ENCODE measurements around the gene ACACA. TPM values are rescaled to one million over a fixed set of nuclear protein-coding genes. Genes with fewer than 3 reads are reported as not detected.

ACACA gene
- total and polyA plus RNA-seq, 2 donors (not counting 1 experiment from before 2014, with no cell fraction given) = 4.8 to 26.2 TPM

DNA sequence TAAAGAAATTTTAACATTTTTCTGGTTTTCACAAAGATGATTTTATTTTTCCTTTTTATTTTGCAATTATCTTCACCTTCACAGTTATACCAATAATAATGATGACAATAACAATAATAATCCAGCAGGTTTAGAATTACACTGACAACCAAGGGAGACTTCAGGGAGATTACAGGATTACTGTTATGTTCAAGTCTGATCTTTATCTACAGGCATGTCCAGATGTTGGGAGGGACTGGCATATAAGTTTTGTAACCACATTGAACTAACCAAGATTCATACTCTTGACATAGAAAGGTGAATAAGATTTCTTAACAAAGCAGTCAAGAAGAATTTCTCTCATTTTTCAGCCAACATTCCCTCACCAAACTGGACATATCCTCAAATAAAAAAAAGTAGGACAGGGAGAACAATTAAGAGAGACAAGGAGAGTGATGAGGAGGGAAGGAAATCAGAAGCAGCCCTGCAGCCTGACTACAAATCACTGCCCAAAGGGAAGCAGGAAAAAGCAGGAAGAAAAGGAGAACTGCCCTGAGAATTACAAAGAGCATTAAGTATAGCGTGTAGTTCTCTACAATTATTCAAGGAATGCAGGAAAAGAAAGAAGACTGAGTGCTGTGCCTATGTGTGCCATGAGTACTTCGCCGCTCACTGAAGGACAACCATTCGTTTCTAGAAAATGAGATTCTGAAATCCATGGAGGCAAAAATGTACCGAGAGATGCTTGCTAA, 186.6 kb downstream of the ACACA start:
- WGBS (ENCODE audit: insufficient coverage) = 96% methylated on average over 5 of the region's 5 CpGs
- no peak overlapping the region for H2AFZ ChIP-seq (ENCODE audit: insufficient read depth, low read depth, low read length, poor library complexity, severe bottlenecking)
- H4K20me1 ChIP-seq (ENCODE audit: control insufficient read depth, insufficient read depth, low read length, poor library complexity, severe bottlenecking) = no peaks in the 10 kb centered on the region
- POLR2A ChIA-PET = no interaction called here
- Mint-ChIP-seq H3K4me1 (no peaks in the 10 kb centered on the region), H3K4me3 (no peak overlapping the region), H3K27ac (no peak overlapping the region), H3K27me3 (no peaks in the 10 kb centered on the region), H3K9me3 (ENCODE audit: insufficient read depth) (no peaks in the 10 kb centered on the region)
- CTCF ChIA-PET = interaction anchor here (1.3 kb wide), 1 partner anchor 617 kb away, joined by 5 read pairs; no protein-coding TSS in a partner anchor
- H3K27ac ChIP-seq (ENCODE audit: low read length in 2 of 2) = no peak overlapping the region
- H3K27me3 ChIP-seq (replicated peaks in 1 of 4; ENCODE audit: control extremely low read depth in 1 of 4, control insufficient read depth in 3 of 4, insufficient read depth in 4 of 4, low read length in 3 of 4) = no peaks in the 10 kb centered on the region
- H3K79me2 ChIP-seq (ENCODE audit: control insufficient read depth, insufficient read depth, low read length) = no peaks in the 10 kb centered on the region
- H3K4me1 ChIP-seq (ENCODE audit: control insufficient read depth in 2 of 2, insufficient read depth in 2 of 2, low read length in 2 of 2) = no peaks in the 10 kb centered on the region
- H3K36me3 ChIP-seq (replicated peaks in 1 of 2; ENCODE audit: control extremely low read depth in 1 of 2, control insufficient read depth in 1 of 2, extremely low read depth in 1 of 2, insufficient read depth in 2 of 2, low read length in 1 of 2) = peaks cover 0 to 5% of the 10 kb centered on the region in 2 experiments
- TF ChIP-seq, protein P1, sequence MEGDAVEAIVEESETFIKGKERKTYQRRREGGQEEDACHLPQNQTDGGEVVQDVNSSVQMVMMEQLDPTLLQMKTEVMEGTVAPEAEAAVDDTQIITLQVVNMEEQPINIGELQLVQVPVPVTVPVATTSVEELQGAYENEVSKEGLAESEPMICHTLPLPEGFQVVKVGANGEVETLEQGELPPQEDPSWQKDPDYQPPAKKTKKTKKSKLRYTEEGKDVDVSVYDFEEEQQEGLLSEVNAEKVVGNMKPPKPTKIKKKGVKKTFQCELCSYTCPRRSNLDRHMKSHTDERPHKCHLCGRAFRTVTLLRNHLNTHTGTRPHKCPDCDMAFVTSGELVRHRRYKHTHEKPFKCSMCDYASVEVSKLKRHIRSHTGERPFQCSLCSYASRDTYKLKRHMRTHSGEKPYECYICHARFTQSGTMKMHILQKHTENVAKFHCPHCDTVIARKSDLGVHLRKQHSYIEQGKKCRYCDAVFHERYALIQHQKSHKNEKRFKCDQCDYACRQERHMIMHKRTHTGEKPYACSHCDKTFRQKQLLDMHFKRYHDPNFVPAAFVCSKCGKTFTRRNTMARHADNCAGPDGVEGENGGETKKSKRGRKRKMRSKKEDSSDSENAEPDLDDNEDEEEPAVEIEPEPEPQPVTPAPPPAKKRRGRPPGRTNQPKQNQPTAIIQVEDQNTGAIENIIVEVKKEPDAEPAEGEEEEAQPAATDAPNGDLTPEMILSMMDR (IDR thresholded peaks at IDR 0.05) = no peak
- TF ChIP-seq EZH2 (IDR thresholded peaks at IDR 0.05; ENCODE audit: borderline replicate concordance, insufficient read depth, low read depth, low read length, poor library complexity, severe bottlenecking) = no peak
- no peak overlapping the region for H3K9ac ChIP-seq (ENCODE audit: low read length)
- no peak overlapping the region for H3K4me3 ChIP-seq (ENCODE audit: control extremely low read depth in 1 of 5, extremely low read depth in 1 of 5, insufficient read depth in 1 of 5, low read depth in 2 of 5, low read length in 4 of 5)
- no peaks in the 10 kb centered on the region for H3K9me3 ChIP-seq (ENCODE audit: control extremely low read depth in 1 of 3, control insufficient read depth in 2 of 3, insufficient read depth in 1 of 3, low read length in 2 of 3)
- no peak overlapping the region for H3K4me2 ChIP-seq (replicated peaks; ENCODE audit: low read depth, low read length, poor library complexity, severe bottlenecking)
- DNase-seq (no peak), ATAC-seq (ENCODE audit: low read depth) (no peak)
- intact Hi-C loops (cut with micrococcal nuclease) = no loop called here

- Mint-ChIP-seq H3K4me1 (no peaks in the 10 kb centered on the region), H3K27me3 (no peaks in the 10 kb centered on the region), H3K27ac (no peak overlapping the region), H3K9me3 (ENCODE audit: insufficient read depth) (no peaks in the 10 kb centered on the region), H3K4me3 (no peak overlapping the region)
- ChIA-PET CTCF (interaction anchor here (1.2 to 1.5 kb wide), 3 partner anchors 21 to 616 kb away, joined by 3 to 5 read pairs (median 4); no protein-coding TSS in a partner anchor), POLR2A (no interaction called here)
- WGBS (ENCODE audit: insufficient coverage) = 91% methylated on average over 2 of the region's 2 CpGs
- TF ChIP-seq EZH2 (IDR thresholded peaks at IDR 0.05; ENCODE audit: borderline replicate concordance, insufficient read depth, low read depth, low read length, poor library complexity, severe bottlenecking) = no peak
- TF ChIP-seq, protein P1 (IDR thresholded peaks at IDR 0.05) = no peak
- DNase-seq (no peak), ATAC-seq (ENCODE audit: low read depth) (no peak)
- H3K27me3 ChIP-seq (replicated peaks in 1 of 4; ENCODE audit: control extremely low read depth in 1 of 4, control insufficient read depth in 3 of 4, insufficient read depth in 4 of 4, low read length in 3 of 4) = no peaks in the 10 kb centered on the region
- H3K4me3 ChIP-seq (ENCODE audit: control extremely low read depth in 1 of 5, extremely low read depth in 1 of 5, insufficient read depth in 1 of 5, low read depth in 2 of 5, low read length in 4 of 5) = no peak overlapping the region
- H3K9me3 ChIP-seq (ENCODE audit: control extremely low read depth in 1 of 3, control insufficient read depth in 2 of 3, insufficient read depth in 1 of 3, low read length in 2 of 3) = no peaks in the 10 kb centered on the region
- H2AFZ ChIP-seq (ENCODE audit: insufficient read depth, low read depth, low read length, poor library complexity, severe bottlenecking) = no peak overlapping the region
- H3K9ac ChIP-seq (ENCODE audit: low read length) = no peak overlapping the region
- no peaks in the 10 kb centered on the region for H4K20me1 ChIP-seq (ENCODE audit: control insufficient read depth, insufficient read depth, low read length, poor library complexity, severe bottlenecking)
- no peaks in the 10 kb centered on the region for H3K4me1 ChIP-seq (ENCODE audit: control insufficient read depth in 2 of 2, insufficient read depth in 2 of 2, low read length in 2 of 2)
- H3K79me2 ChIP-seq (ENCODE audit: control insufficient read depth, insufficient read depth, low read length) = no peaks in the 10 kb centered on the region
- H3K4me2 ChIP-seq (replicated peaks; ENCODE audit: low read depth, low read length, poor library complexity, severe bottlenecking) = no peak overlapping the region
- H3K27ac ChIP-seq (ENCODE audit: low read length in 2 of 2) = no peak overlapping the region
- intact Hi-C loops (cut with micrococcal nuclease) = no loop called here
- H3K36me3 ChIP-seq (replicated peaks in 1 of 2; ENCODE audit: control extremely low read depth in 1 of 2, control insufficient read depth in 1 of 2, extremely low read depth in 1 of 2, insufficient read depth in 2 of 2, low read length in 1 of 2) = peaks cover 0 to 5% of the 10 kb centered on the region in 2 experiments
These were observed 187.8 kb downstream of the ACACA start for GRCh38 chr17:37218849-37219248.

All from B cell (primary cell).